ENCODE data around the gene HSPB9. TPM values are rescaled to one million over a fixed set of nuclear protein-coding genes. Genes with fewer than 3 reads are reported as not detected.

The HSPB9 gene
- total and polyA plus RNA-seq, 4 donors = 0.03 to 0.20 (median 0.18) TPM; not detected in 1

GRCh38 chr17:42094375-42095069, 28.1 kb upstream of the HSPB9 start:
- H3K9ac ChIP-seq (ENCODE audit: insufficient read depth in 1 of 2, low read length in 2 of 2) = no peak overlapping the region
- H3K4me3 ChIP-seq = no peak overlapping the region

GRCh38 chr17:42096360-42097111, 26.1 kb upstream of the HSPB9 start:
- Histone ChIP-seq H3K9ac (ENCODE audit: insufficient read depth in 1 of 2, low read length in 2 of 2) (no peak overlapping the region), H3K27me3 (ENCODE audit: control insufficient read depth in 3 of 3, insufficient read depth in 3 of 3, low read length in 2 of 3) (peaks cover 0 to 18% (median 14%) of the 10 kb centered on the region in 3 donors), H3K4me1 (ENCODE audit: control insufficient read depth in 5 of 5, insufficient read depth in 5 of 5, low read length in 5 of 5) (no peaks in the 10 kb centered on the region), H3K36me3 (ENCODE audit: control insufficient read depth in 4 of 4, insufficient read depth in 4 of 4, low read length in 4 of 4) (no peaks in the 10 kb centered on the region), H3K4me3 (no peak overlapping the region), H3K27ac (ENCODE audit: low read depth in 1 of 2, low read length in 1 of 2) (no peak overlapping the region), H3K9me3 (ENCODE audit: control insufficient read depth in 4 of 4, insufficient read depth in 3 of 4, low read length in 3 of 4) (no peaks in the 10 kb centered on the region)
- 65 to 80% methylated on average over 6 to 8 of the region's 8 CpGs for WGBS, 2 donors
- DNase-seq = no peak
- no peak for TF ChIP-seq CTCF (IDR thresholded peaks at IDR 0.05; ENCODE audit: control extremely low read depth, extremely low read depth)
- no peak for ATAC-seq (ENCODE audit: insufficient read depth, low FRiP score)

More at GRCh38 chr17:42094375-42095069, 28.1 kb upstream of the HSPB9 start:
- DNase-seq (no peak), ATAC-seq (ENCODE audit: insufficient read depth, low FRiP score) (no peak)
- H3K36me3 ChIP-seq (ENCODE audit: control insufficient read depth in 4 of 4, insufficient read depth in 4 of 4, low read length in 4 of 4) = no peaks in the 10 kb centered on the region
- no peak for TF ChIP-seq CTCF (IDR thresholded peaks at IDR 0.05; ENCODE audit: control extremely low read depth, extremely low read depth)
- peaks cover 0 to 18% (median 14%) of the 10 kb centered on the region in 3 donors for H3K27me3 ChIP-seq (ENCODE audit: control insufficient read depth in 3 of 3, insufficient read depth in 3 of 3, low read length in 2 of 3)
- WGBS, 2 donors = 90 to 94% methylated on average over 12 of the region's 12 CpGs
- H3K4me1 ChIP-seq (ENCODE audit: control insufficient read depth in 5 of 5, insufficient read depth in 5 of 5, low read length in 5 of 5) = peaks cover 0 to 1% (median 0%) of the 10 kb centered on the region in 5 donors
- no peak overlapping the region for H3K27ac ChIP-seq (ENCODE audit: low read depth in 1 of 2, low read length in 1 of 2)
- no peaks in the 10 kb centered on the region for H3K9me3 ChIP-seq (ENCODE audit: control insufficient read depth in 4 of 4, insufficient read depth in 3 of 4, low read length in 3 of 4)

GRCh38 chr17:42097691-42098631, 24.6 kb upstream of the HSPB9 start, which contains the start of gene ZNF385C:
Gene ZNF385C, minus strand, starts transcription at chr17:42098473. Its CDS starts 35,417 bp downstream, at chr17:42063056.
- H3K9me3 ChIP-seq (ENCODE audit: control insufficient read depth in 4 of 4, insufficient read depth in 3 of 4, low read length in 3 of 4) = no peaks in the 10 kb centered on the region
- ATAC-seq (ENCODE audit: insufficient read depth, low FRiP score) (no peak), DNase-seq (no peak)
- no peaks in the 10 kb centered on the region for H3K36me3 ChIP-seq (ENCODE audit: control insufficient read depth in 4 of 4, insufficient read depth in 4 of 4, low read length in 4 of 4)
- H3K4me1 ChIP-seq (ENCODE audit: control insufficient read depth in 5 of 5, insufficient read depth in 5 of 5, low read length in 5 of 5) = no peaks in the 10 kb centered on the region
- H3K9ac ChIP-seq (ENCODE audit: insufficient read depth in 1 of 2, low read length in 2 of 2) = no peak within 1 kb of the TSS
- no peak within 1 kb of the TSS for H3K27ac ChIP-seq (ENCODE audit: low read depth in 1 of 2, low read length in 1 of 2)
- 11 to 13% methylated on average over 50 to 52 of the region's 52 CpGs for WGBS, 2 donors
- TF ChIP-seq CTCF (IDR thresholded peaks at IDR 0.05; ENCODE audit: control extremely low read depth, extremely low read depth) = no peak
- H3K4me3 ChIP-seq = no peak within 1 kb of the TSS
- H3K27me3 ChIP-seq (ENCODE audit: control insufficient read depth in 3 of 3, insufficient read depth in 3 of 3, low read length in 2 of 3) = peaks cover 0 to 18% (median 14%) of the 10 kb centered on the region in 3 donors

Measured in lung (tissue), 12 donors.